ENCODE measurements around the gene MAPKAPK2. TPM values are rescaled to one million over a fixed set of nuclear protein-coding genes. Genes with fewer than 3 reads are reported as not detected.

Gene MAPKAPK2
- polyA plus RNA-seq, 1 of the 3 experiments (the other 2 are of a cell fraction), result 46.8 TPM

GRCh38 chr1:206727981-206728696 lies 43.4 kb downstream of the MAPKAPK2 start:
- H3K4me3 ChIP-seq (ENCODE audit: low read depth in 2 of 2, low read length in 1 of 2), result no peak overlapping the region
- TF ChIP-seq ELF1 (IDR thresholded peaks at IDR 0.05) (no peak), MEF2A (IDR thresholded peaks at IDR 0.05; ENCODE audit: borderline replicate concordance, low read depth) (no peak), MAX (IDR thresholded peaks at IDR 0.05; ENCODE audit: low read depth) (no peak), FOXM1 (IDR thresholded peaks at IDR 0.05; ENCODE audit: low read depth) (no peak), RFX5 (IDR thresholded peaks at IDR 0.05; ENCODE audit: low read length) (no peak), MXI1 (IDR thresholded peaks at IDR 0.05; ENCODE audit: low read depth, low read length) (no peak), TCF12 (IDR thresholded peaks at IDR 0.05) (no peak), GATA2 (CRISPR knock-in tag; IDR thresholded peaks at IDR 0.05) (no peak), FOXJ3 (CRISPR knock-in tag; IDR thresholded peaks at IDR 0.05) (no peak), NRF1 (IDR thresholded peaks at IDR 0.05; ENCODE audit: low read depth, low read length) (no peak), TEAD4 (IDR thresholded peaks at IDR 0.05; ENCODE audit: borderline replicate concordance, insufficient read depth) (no peak), RAD21 (IDR thresholded peaks at IDR 0.05; ENCODE audit: low read length) (no peak)
- H2AFZ ChIP-seq (ENCODE audit: low read depth), result no peak overlapping the region
- H3K27me3 ChIP-seq (ENCODE audit: insufficient read depth), result no peaks in the 10 kb centered on the region
- H3K4me2 ChIP-seq, result no peak overlapping the region
- H3K9ac ChIP-seq, result no peak overlapping the region
- H3K79me2 ChIP-seq (ENCODE audit: insufficient read depth), result peaks cover 44% of the 10 kb centered on the region
- H3F3A ChIP-seq (replicated peaks; ENCODE audit: insufficient read depth), result no peaks in the 10 kb centered on the region
- H3K4me1 ChIP-seq (ENCODE audit: control insufficient read depth in 1 of 2, insufficient read depth in 2 of 2, low read depth in 1 of 2, low read length in 1 of 2), result peaks cover 0 to 10% of the 10 kb centered on the region in 2 experiments; a peak in 1 of 4 replicates
- POLR2A ChIA-PET, result interaction anchor here (0.6 kb wide), 1 partner anchor 33 kb away, joined by 3 read pairs; no protein-coding TSS in a partner anchor
- CTCF ChIA-PET, result interaction anchor here (0.9 to 16.7 kb wide), 8 partner anchors 7 to 350 kb away, joined by 4 to 380 read pairs (median 34); no protein-coding TSS in a partner anchor
- no peaks in the 10 kb centered on the region for H3K9me3 ChIP-seq
- no peak for DNase-seq
- WGBS (ENCODE audit: low lambda C conversion rate), result 89% methylated on average over 8 of the region's 8 CpGs
- H3K36me3 ChIP-seq (replicated peaks in 1 of 2; ENCODE audit: control insufficient read depth in 1 of 2, insufficient read depth in 2 of 2, low read length in 1 of 2), result peaks cover 7 to 36% of the 10 kb centered on the region in 2 experiments
- no peaks in the 10 kb centered on the region for H3K9me2 ChIP-seq
- H4K20me1 ChIP-seq (ENCODE audit: insufficient read depth), result peaks cover 63% of the 10 kb centered on the region
- H3K27ac ChIP-seq (ENCODE audit: low read depth in 2 of 2, low read length in 1 of 2), result no peak overlapping the region

GRCh38 chr1:206728697-206728987 lies 43.9 kb downstream of the MAPKAPK2 start:
- ChIA-PET POLR2A (no interaction called here), CTCF (interaction anchor here (4.9 to 16.7 kb wide), 3 partner anchors 32 to 187 kb away, joined by 27 to 380 read pairs (median 42); no protein-coding TSS in a partner anchor)
- Histone ChIP-seq H3K4me3 (ENCODE audit: low read depth in 2 of 2, low read length in 1 of 2) (no peak overlapping the region), H3K4me2 (no peak overlapping the region), H3K9me2 (no peaks in the 10 kb centered on the region), H3K36me3 (replicated peaks in 1 of 2; ENCODE audit: control insufficient read depth in 1 of 2, insufficient read depth in 2 of 2, low read length in 1 of 2) (peaks cover 7 to 36% of the 10 kb centered on the region in 2 experiments), H3K9me3 (no peaks in the 10 kb centered on the region), H3K27ac (ENCODE audit: low read depth in 2 of 2, low read length in 1 of 2) (no peak overlapping the region), H3K27me3 (ENCODE audit: insufficient read depth) (no peaks in the 10 kb centered on the region), H3K4me1 (ENCODE audit: control insufficient read depth in 1 of 2, insufficient read depth in 2 of 2, low read depth in 1 of 2, low read length in 1 of 2) (peaks cover 0 to 10% of the 10 kb centered on the region in 2 experiments; a peak in 1 of 4 replicates), H2AFZ (ENCODE audit: low read depth) (no peak overlapping the region), H3F3A (replicated peaks; ENCODE audit: insufficient read depth) (no peaks in the 10 kb centered on the region), H4K20me1 (ENCODE audit: insufficient read depth) (peaks cover 58% of the 10 kb centered on the region), H3K9ac (no peak overlapping the region), H3K79me2 (ENCODE audit: insufficient read depth) (peaks cover 40% of the 10 kb centered on the region)
- WGBS (ENCODE audit: low lambda C conversion rate), result 100% methylated on average over 1 of the region's 9 CpGs
- no peak for DNase-seq
- TF ChIP-seq USF1 (IDR thresholded peaks at IDR 0.05; ENCODE audit: borderline replicate concordance, low read depth) (no peak), JUND (IDR thresholded peaks at IDR 0.05) (no peak), FOXM1 (IDR thresholded peaks at IDR 0.05; ENCODE audit: low read depth) (no peak), SMC3 (IDR thresholded peaks at IDR 0.05; ENCODE audit: low read depth, low read length) (no peak), NFIC (IDR thresholded peaks at IDR 0.05; ENCODE audit: borderline replicate concordance) (no peak), MAX (IDR thresholded peaks at IDR 0.05; ENCODE audit: low read depth) (no peak), CTCF (IDR thresholded peaks at IDR 0.05) (no peak), USF2 (IDR thresholded peaks at IDR 0.05; ENCODE audit: borderline replicate concordance, low read depth, low read length) (no peak), RXRA (IDR thresholded peaks at IDR 0.05; ENCODE audit: borderline replicate concordance, low read depth) (no peak), SIN3A (IDR thresholded peaks at IDR 0.05; ENCODE audit: borderline replicate concordance, low read depth, low read length) (no peak), FOSL2 (IDR thresholded peaks at IDR 0.05; ENCODE audit: borderline replicate concordance, low read depth) (no peak)

All from SK-N-SH (cell line).